K562 (cell line): ENCODE measurements around the gene ALS2CL.

ENCODE experiments used
- ATF6 ChIP-seq: sonication (generic); formaldehyde crosslinking; IDR thresholded peaks from 2 replicates; pipeline ENCODE4 v1.4.0; 2020; ENCODE audit warnings: mild to moderate bottlenecking, missing genetic modification reagents
- CBFA2T2 ChIP-seq: fragments of 450-650 bp; conservative IDR thresholded peaks from 2 replicates; pipeline ENCODE4 v1.6.1; 2017; ENCODE audit warnings: mild to moderate bottlenecking
- CBFB ChIP-seq: sonication (generic); formaldehyde crosslinking; IDR thresholded peaks from 2 replicates; pipeline ENCODE4 v1.4.0; 2020; ENCODE audit warnings: mild to moderate bottlenecking, missing genetic modification reagents
- CBX8 ChIP-seq: fragments of 200-600 bp; sonication (generic); IDR thresholded peaks from 2 replicates; pipeline ENCODE4 v1.6.1; 2012; ENCODE audit warnings: borderline replicate concordance, mixed run types, low read depth, mild to moderate bottlenecking, moderate library complexity, mixed read lengths, low read length, control low read depth, inconsistent platforms; ENCODE audit not compliant: poor library complexity, severe bottlenecking; ENCODE audit errors: extremely low read depth
- CTCF ChIP-seq, 3 experiments: IDR thresholded peaks in 2 of 3; conservative IDR thresholded peaks in 1 of 3; 2 replicates each; pipeline ENCODE4 v1.5.1; 2011 to 2012; ENCODE audit warnings: low read length in 3 of 3, mild to moderate bottlenecking in 3 of 3, control low read depth in 2 of 3, improper control_type of control experiment in 1 of 3, inconsistent platforms in 1 of 3, low read depth in 1 of 3, mixed read lengths in 1 of 3, moderate library complexity in 1 of 3; ENCODE audit not compliant: insufficient read depth in 2 of 3
- ESRRA ChIP-seq: fragments of 450-650 bp; IDR thresholded peaks from 2 replicates; pipeline ENCODE4 v1.6.1; 2014; ENCODE audit warnings: low read depth, mild to moderate bottlenecking, moderate library complexity, borderline replicate concordance
- FOS ChIP-seq: IDR thresholded peaks from 3 replicates; pipeline ENCODE4 v1.6.1; 2011; ENCODE audit not compliant: insufficient read length; ENCODE audit errors: extremely low read depth
- KLF1 ChIP-seq: fragments of 450-650 bp; IDR thresholded peaks from 2 replicates; pipeline ENCODE4 v1.6.1; 2016; ENCODE audit warnings: missing genetic modification characterization, missing compliant biosample characterization
- NFRKB ChIP-seq: fragments of 450-650 bp; IDR thresholded peaks from 2 replicates; pipeline ENCODE4 v1.6.1; 2016; ENCODE audit warnings: low read depth
- POLR2A ChIP-seq: fragments of 450-650 bp; conservative IDR thresholded peaks from 2 replicates; pipeline ENCODE4 v1.6.1; 2016
- POLR2AphosphoS5 ChIP-seq: IDR thresholded peaks from 2 replicates; pipeline ENCODE4 v1.6.1; 2011; ENCODE audit warnings: mild to moderate bottlenecking, low read depth, low read length, moderate library complexity; ENCODE audit not compliant: control insufficient read depth, insufficient read depth
- RBM14 ChIP-seq: fragments of 200-400 bp; formaldehyde crosslinking; IDR thresholded peaks from 2 replicates; pipeline ENCODE4 v1.6.1; 2018; ENCODE audit warnings: low read depth, mild to moderate bottlenecking, low read length, moderate library complexity, borderline replicate concordance; ENCODE audit not compliant: insufficient read depth
- RFX1 ChIP-seq: fragments of 450-650 bp; IDR thresholded peaks from 2 replicates; pipeline ENCODE4 v1.6.1; 2016; ENCODE audit warnings: mild to moderate bottlenecking, moderate library complexity
- ZNF586 ChIP-seq: fragments of 450-650 bp; formaldehyde crosslinking; conservative IDR thresholded peaks from 2 replicates; pipeline ENCODE4 v1.4.0; 2020; ENCODE audit warnings: mild to moderate bottlenecking, moderate library complexity

- TF ChIP-seq CBX8 (no peak), ZNF586 (CRISPR knock-in tag) (no peak), FOS (no peak), POLR2A (no peak), CTCF (IDR thresholded peaks at IDR 0.05 in 2 of 3, conservative IDR thresholded peaks at IDR 0.05 in 1 of 3; ENCODE audit: insufficient read depth in 2 of 3, low read depth in 1 of 3, low read length in 3 of 3) (0 out of 6 replicates have a peak, but pooled peaks of 1 of the 3 experiments have one; percentile 15), ESRRA (no peak), POLR2AphosphoS5 (no peak), NFRKB (no peak), CBFB (CRISPR knock-in tag) (no peak), KLF1 (no peak), RBM14 (no peak), RFX1 (no peak), CBFA2T2 (no peak), ATF6 (CRISPR knock-in tag) (no peak)
Measured at GRCh38 chr3:46693038-46693891, at the start of gene ALS2CL.
